Left forelimb (tissue), 1 donor: ENCODE measurements around the gene NGDN.

Experiments used
- DNase-seq: peaks from one replicate; pipeline ENCODE4 v3.0.0-alpha.2; 2018; ENCODE audit warnings: low spot score

Gene NGDN

GRCh38 chr14:23522643-23523198 lies 53.2 kb downstream of the NGDN start:
- no peak for DNase-seq

GRCh38 chr14:23523229-23524016 lies 53.9 kb downstream of the NGDN start:
- no peak for DNase-seq

- DNase-seq: no peak
Measured at GRCh38 chr14:23524954-23525353, 55.5 kb downstream of the NGDN start.

GRCh38 chr14:23525611-23526010 lies 56.1 kb downstream of the NGDN start:
- DNase-seq: no peak
